Measurements from ENCODE around the gene CPEB4. TPM values are rescaled to one million over a fixed set of nuclear protein-coding genes. Genes with fewer than 3 reads are reported as not detected.

The CPEB4 gene
- total RNA-seq, 1 donor from 2014 or later = 31.9 TPM

DNA sequence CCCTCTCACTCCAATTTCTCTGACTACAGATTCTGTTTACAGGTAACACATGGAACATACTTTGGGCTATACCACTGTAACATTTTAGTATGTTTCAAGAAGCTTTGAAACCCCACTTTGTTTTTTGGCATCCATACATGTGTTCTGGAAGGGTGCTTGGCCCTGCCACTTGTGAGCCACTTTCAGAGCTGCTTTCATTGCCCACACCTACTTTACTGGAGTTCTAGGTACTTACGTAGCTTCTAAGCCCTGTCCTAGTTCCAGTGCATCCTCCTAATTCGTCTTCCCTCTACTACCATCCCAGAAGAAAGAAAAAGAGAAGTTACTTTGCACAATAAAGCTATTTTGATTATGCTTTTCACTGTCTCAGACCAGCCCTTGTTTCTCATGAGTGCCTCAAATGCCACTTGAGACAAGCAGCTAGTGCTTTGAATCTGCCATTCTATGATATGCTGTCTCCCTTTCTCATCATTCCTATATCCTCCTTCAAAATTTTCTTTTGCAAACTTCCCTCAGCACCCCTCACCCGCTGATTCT is 74.4 kb downstream of the CPEB4 start:
- intact Hi-C loops (cut with DNase I) = no loop called here
- Histone ChIP-seq H3K27ac (no peak overlapping the region), H3K27me3 (no peaks in the 10 kb centered on the region), H3K4me3 (no peak overlapping the region), H3K4me1 (peaks cover 7% of the 10 kb centered on the region), H3K9me3 (no peaks in the 10 kb centered on the region), H3K36me3 (no peaks in the 10 kb centered on the region)
- no peak for TF ChIP-seq POLR2A (IDR thresholded peaks at IDR 0.05)
- TF ChIP-seq, protein P1, sequence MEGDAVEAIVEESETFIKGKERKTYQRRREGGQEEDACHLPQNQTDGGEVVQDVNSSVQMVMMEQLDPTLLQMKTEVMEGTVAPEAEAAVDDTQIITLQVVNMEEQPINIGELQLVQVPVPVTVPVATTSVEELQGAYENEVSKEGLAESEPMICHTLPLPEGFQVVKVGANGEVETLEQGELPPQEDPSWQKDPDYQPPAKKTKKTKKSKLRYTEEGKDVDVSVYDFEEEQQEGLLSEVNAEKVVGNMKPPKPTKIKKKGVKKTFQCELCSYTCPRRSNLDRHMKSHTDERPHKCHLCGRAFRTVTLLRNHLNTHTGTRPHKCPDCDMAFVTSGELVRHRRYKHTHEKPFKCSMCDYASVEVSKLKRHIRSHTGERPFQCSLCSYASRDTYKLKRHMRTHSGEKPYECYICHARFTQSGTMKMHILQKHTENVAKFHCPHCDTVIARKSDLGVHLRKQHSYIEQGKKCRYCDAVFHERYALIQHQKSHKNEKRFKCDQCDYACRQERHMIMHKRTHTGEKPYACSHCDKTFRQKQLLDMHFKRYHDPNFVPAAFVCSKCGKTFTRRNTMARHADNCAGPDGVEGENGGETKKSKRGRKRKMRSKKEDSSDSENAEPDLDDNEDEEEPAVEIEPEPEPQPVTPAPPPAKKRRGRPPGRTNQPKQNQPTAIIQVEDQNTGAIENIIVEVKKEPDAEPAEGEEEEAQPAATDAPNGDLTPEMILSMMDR (IDR thresholded peaks at IDR 0.05) = no peak
- TF ChIP-seq POLR2AphosphoS5 (IDR thresholded peaks at IDR 0.05; ENCODE audit: insufficient read depth in 1 of 2, low read depth in 1 of 2) = no peak
- DNase-seq (ENCODE audit: extremely low spot score in 2 of 2) = no peak

DNA sequence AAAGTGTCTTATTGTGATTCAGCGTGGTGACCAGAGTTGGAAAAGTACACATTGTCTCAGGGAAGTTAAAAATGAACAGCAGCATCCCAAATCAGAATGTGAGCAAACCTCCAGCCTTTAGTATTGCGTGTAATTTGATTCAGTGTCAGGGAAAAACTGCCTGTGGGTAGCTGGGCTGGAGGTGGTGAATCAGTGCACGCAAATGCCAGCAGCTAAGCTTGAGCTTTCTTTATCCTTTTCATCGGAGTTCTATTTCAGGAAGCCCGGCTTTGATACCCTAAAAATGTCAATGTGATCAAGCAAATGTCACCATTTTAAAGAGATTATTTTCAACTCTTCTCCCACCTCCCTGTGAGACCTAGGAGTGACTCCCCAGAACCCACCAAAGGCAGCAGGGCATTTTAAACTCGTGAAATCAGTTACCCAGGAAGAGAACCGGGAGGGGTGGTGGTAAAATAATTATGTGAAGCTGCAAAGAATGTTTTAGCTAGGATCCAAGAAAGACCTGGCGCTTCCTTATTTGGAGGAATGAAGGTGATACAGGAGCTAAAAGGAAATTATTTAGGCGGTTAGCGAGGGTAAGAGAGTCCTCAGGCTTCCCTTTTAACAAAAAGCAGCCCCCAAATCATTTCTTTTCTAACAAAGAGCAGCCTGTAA is 75.2 kb downstream of the CPEB4 start:
- Histone ChIP-seq H3K36me3 (no peaks in the 10 kb centered on the region), H3K27me3 (no peaks in the 10 kb centered on the region), H3K4me3 (peak overlapping the region; percentile 3 to 34), H3K27ac (peak overlapping the region; percentile 29), H3K9me3 (no peaks in the 10 kb centered on the region), H3K4me1 (peaks cover 7% of the 10 kb centered on the region)
- TF ChIP-seq, protein P1 (IDR thresholded peaks at IDR 0.05) = no peak
- TF ChIP-seq POLR2A (IDR thresholded peaks at IDR 0.05) (no peak), POLR2AphosphoS5 (IDR thresholded peaks at IDR 0.05; ENCODE audit: insufficient read depth in 1 of 2, low read depth in 1 of 2) (no peak)
- intact Hi-C loops (cut with DNase I) = no loop called here
- no peak for DNase-seq (ENCODE audit: extremely low spot score in 2 of 2)

DNA sequence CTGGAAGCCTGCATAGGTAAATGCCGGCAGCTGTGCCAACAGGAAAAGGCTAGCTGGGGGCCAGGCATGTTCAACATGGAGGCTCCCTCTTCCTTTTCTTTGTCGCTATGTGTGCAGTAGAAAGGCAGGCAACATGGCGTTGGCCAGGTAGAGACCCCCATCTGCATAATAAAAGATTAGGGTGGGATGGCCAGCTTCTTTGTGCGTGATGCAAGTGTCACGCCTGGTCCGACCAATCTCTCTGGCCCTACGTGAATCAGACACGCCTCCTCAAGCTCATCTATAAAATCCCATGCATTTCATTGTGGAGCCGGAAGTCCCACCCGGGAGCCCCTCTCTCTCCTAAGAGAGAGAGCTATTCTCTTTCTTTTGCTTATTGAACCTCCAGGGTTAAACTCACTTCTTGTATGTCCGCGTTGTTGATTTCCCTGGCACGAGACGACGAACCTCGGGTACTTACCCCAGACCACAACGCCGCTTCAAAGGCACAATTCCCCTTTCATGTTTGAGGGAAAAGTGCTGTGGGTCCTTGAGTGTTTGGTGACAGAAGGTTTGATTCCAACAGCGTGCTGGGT is 75.8 kb downstream of the CPEB4 start:
- H3K4me3 ChIP-seq = peak overlapping the region; percentile 3 to 34

DNA sequence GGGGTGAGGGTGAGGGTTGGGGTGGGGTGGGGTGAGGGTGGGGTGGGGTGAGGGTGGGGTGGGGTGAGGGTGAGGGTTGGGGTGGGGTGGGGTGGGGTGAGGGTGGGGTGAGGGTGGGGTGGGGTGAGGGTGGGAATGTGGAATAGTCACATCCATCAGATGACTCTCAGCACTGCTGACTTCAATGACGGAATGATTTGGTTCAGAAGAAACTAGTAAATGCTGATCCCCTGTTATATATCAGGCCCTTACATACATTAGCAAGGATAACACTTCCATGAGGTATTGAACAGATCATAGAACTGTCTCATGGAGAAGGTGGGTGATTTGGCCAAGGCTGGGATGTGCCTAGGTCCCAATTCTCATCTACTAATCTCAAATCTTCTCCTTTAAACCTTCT is 76.4 kb downstream of the CPEB4 start:
- intact Hi-C loops (cut with DNase I) = no loop called here
- H3K4me1 ChIP-seq = peaks cover 7% of the 10 kb centered on the region
- no peak overlapping the region for H3K4me3 ChIP-seq
- H3K27ac ChIP-seq = no peak overlapping the region
- DNase-seq (ENCODE audit: extremely low spot score in 2 of 2) = no peak
- H3K27me3 ChIP-seq = no peaks in the 10 kb centered on the region
- TF ChIP-seq POLR2A (IDR thresholded peaks at IDR 0.05) (no peak), POLR2AphosphoS5 (IDR thresholded peaks at IDR 0.05; ENCODE audit: insufficient read depth in 1 of 2, low read depth in 1 of 2) (no peak)
- TF ChIP-seq, protein P1 (IDR thresholded peaks at IDR 0.05) = no peak
- H3K9me3 ChIP-seq = no peaks in the 10 kb centered on the region
- no peaks in the 10 kb centered on the region for H3K36me3 ChIP-seq

More for the DNA sequence above, 75.8 kb downstream of the CPEB4 start:
- TF ChIP-seq, protein P1 (IDR thresholded peaks at IDR 0.05) = no peak
- TF ChIP-seq POLR2A (IDR thresholded peaks at IDR 0.05) (no peak), POLR2AphosphoS5 (IDR thresholded peaks at IDR 0.05; ENCODE audit: insufficient read depth in 1 of 2, low read depth in 1 of 2) (no peak)
- H3K9me3 ChIP-seq = no peaks in the 10 kb centered on the region
- no peaks in the 10 kb centered on the region for H3K36me3 ChIP-seq
- peaks cover 7% of the 10 kb centered on the region for H3K4me1 ChIP-seq
- H3K27me3 ChIP-seq = no peaks in the 10 kb centered on the region
- intact Hi-C loops (cut with DNase I) = no loop called here
- H3K27ac ChIP-seq = peak overlapping the region; percentile 29
- DNase-seq (ENCODE audit: extremely low spot score in 2 of 2) = no peak

DNA sequence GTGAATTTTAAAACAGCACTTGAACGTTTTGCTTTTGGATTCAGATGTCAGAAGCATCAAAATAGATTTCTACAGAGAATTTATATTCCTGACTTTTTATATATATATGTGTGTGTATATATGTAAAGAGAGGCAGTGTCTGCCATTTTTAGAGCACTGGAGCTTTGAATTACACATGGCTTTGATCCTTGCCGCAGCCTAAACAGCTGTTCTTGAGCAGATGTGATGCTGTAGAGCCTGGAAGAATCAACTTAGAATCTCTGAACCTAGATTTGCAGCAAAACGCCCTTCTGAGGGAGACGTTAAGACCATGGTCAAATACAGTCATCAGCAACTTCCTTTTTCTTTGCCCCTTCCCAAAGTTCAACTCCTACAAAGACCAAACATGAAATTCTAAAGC is 79.1 kb downstream of the CPEB4 start:
- Histone ChIP-seq H3K27me3 (no peaks in the 10 kb centered on the region), H3K4me1 (peaks cover 7% of the 10 kb centered on the region), H3K4me3 (no peak overlapping the region), H3K9me3 (no peaks in the 10 kb centered on the region), H3K36me3 (no peaks in the 10 kb centered on the region), H3K27ac (no peak overlapping the region)
- no peak for DNase-seq (ENCODE audit: extremely low spot score in 2 of 2)
- intact Hi-C loops (cut with DNase I) = no loop called here
- TF ChIP-seq, protein P1 (IDR thresholded peaks at IDR 0.05) = no peak
- no peak for TF ChIP-seq POLR2A (IDR thresholded peaks at IDR 0.05)
- no peak for TF ChIP-seq POLR2AphosphoS5 (IDR thresholded peaks at IDR 0.05; ENCODE audit: insufficient read depth in 1 of 2, low read depth in 1 of 2)

Data from vagina (tissue), 2 donors.